ENCODE data around the gene SCAPER. TPM values are rescaled to one million over a fixed set of nuclear protein-coding genes. Genes with fewer than 3 reads are reported as not detected.

Gene SCAPER
- total RNA-seq, 1 experiment from 2014 or later: 8.3 TPM

DNA sequence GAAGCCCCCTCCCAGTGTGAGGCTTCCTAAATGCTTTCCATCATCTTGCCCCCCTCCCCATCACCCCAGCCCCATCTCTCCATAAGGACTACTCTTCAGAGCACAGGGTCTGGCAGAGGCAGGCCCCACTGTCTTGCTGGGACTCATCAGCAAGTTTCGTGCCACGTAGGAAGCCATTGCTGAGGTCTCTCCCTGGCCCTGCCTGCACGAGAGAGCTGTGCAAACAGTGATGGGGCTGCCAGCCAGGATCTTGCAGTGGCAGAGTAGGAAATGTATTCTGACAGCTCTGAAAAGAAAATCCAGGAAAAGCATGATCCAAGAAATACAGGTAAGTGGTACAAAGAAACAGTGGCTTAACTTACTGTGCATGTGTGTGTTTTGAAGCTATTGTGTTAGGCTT, 546.0 kb downstream of the SCAPER start:
- no peaks in the 10 kb centered on the region for H3K27me3 ChIP-seq (ENCODE audit: control insufficient read depth, insufficient read depth, low read length)
- no peak overlapping the region for H3K4me3 ChIP-seq (ENCODE audit: insufficient read depth, low read depth, low read length)
- no peak for DNase-seq
- H3K36me3 ChIP-seq (replicated peaks; ENCODE audit: control insufficient read depth, insufficient read depth, low read length): no peaks in the 10 kb centered on the region

DNA sequence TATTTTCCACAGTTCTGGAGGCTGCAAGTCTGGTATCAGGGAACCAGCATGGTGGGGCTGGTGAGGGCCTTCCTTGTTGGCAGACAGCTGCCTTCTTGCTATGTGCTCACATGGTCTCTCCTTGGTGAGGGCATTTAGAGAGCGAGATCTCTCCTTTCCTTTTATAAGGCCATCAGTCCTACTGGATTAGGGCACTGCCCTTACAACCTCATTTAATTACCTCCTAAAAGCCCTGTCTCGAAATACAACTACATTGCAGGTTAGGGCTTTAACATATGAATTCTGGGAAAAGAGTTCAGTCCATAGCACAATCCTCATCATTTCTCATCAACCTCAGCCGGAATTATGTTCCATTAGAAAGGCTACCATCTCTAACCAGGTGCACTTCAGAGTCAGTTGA, 546.7 kb downstream of the SCAPER start:
- Histone ChIP-seq H3K4me3 (ENCODE audit: insufficient read depth, low read depth, low read length) (no peak overlapping the region), H3K36me3 (replicated peaks; ENCODE audit: control insufficient read depth, insufficient read depth, low read length) (no peaks in the 10 kb centered on the region), H3K27me3 (ENCODE audit: control insufficient read depth, insufficient read depth, low read length) (no peaks in the 10 kb centered on the region)
- no peak for DNase-seq

DNA sequence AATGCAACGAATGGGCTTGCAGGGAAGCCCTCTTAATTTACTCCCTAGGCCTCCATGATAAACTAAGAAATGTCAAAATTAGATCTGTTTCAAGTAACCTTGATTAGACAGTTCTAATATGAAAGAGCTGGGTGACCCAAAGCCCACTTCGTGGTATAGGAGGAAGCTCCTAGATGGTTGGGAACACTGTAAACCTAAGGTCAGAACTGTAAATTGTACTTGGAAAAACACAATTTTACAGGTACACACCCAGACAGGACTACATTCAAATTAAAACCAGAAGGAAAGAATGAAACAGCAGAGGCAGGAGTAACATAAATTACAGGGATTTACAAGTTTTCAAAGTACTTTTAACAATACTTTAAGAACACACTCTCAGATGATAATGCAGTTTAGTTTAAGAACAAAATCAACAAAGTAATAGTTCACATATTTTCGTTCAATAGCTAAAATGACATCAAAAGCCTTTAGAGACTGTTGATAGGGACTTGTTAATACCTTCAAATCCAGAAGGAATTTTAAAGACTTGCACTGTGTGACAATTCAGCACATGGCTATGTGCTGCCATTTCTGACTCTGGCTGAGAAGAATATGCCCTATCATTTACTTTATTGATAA, 550.2 kb downstream of the SCAPER start:
- Histone ChIP-seq H3K27me3 (ENCODE audit: control insufficient read depth, insufficient read depth, low read length) (no peaks in the 10 kb centered on the region; the same call in 1 of the 2 replicates), H3K36me3 (replicated peaks; ENCODE audit: control insufficient read depth, insufficient read depth, low read length) (no peaks in the 10 kb centered on the region), H3K4me3 (ENCODE audit: insufficient read depth, low read depth, low read length) (no peak overlapping the region)
- DNase-seq: no peak

DNA sequence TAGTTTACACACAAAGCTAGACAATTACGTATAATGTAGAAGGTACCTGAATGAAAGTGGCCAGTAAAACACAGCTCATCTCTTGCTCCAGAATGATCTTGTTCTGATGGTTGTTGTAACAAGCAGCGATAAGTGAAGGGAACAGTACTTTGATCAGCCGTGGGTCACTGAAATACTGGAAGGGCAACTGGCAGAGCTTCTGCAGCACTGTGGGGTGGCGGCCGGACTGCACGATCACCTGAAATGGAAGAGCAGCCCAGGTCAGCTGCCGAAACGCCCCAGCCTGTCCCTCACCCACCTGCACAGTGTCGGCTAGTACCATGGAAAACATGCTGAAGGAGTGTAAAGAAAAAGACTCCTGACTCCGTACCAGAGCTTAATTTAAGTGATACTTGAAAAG, 551.2 kb downstream of the SCAPER start:
- Histone ChIP-seq H3K4me3 (ENCODE audit: insufficient read depth, low read depth, low read length) (no peak overlapping the region), H3K27me3 (ENCODE audit: control insufficient read depth, insufficient read depth, low read length) (peaks cover 1% of the 10 kb centered on the region), H3K36me3 (replicated peaks; ENCODE audit: control insufficient read depth, insufficient read depth, low read length) (no peaks in the 10 kb centered on the region)
- no peak for DNase-seq

DNA sequence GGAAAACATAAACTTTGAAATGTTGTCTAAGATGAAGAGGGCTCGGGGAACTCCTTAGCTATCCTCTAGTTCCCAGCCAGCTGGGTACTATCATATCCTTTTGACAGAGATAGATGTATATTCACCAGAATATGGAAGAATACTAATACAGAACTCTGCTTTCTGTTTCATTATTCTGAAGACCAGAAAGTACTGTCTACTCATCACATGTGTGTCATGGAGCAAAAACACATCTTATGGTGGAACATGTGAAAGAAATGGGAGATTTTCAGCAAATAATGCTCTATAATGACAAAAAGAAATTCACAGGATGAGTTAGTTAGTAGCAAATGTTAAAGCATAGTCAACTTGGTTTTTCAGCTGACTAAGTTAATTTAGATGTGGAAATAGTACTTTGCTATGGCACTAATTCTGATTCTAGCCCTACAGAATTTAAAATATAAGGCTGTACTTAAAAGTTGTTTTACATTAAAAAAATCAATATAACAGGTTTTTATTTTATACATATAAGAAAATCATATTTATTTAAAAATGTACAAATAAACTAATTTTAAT, 552.0 kb downstream of the SCAPER start:
- H3K27me3 ChIP-seq (ENCODE audit: control insufficient read depth, insufficient read depth, low read length): peaks cover 9% of the 10 kb centered on the region
- DNase-seq: no peak
- no peaks in the 10 kb centered on the region for H3K36me3 ChIP-seq (replicated peaks; ENCODE audit: control insufficient read depth, insufficient read depth, low read length)
- no peak overlapping the region for H3K4me3 ChIP-seq (ENCODE audit: insufficient read depth, low read depth, low read length)

DNA sequence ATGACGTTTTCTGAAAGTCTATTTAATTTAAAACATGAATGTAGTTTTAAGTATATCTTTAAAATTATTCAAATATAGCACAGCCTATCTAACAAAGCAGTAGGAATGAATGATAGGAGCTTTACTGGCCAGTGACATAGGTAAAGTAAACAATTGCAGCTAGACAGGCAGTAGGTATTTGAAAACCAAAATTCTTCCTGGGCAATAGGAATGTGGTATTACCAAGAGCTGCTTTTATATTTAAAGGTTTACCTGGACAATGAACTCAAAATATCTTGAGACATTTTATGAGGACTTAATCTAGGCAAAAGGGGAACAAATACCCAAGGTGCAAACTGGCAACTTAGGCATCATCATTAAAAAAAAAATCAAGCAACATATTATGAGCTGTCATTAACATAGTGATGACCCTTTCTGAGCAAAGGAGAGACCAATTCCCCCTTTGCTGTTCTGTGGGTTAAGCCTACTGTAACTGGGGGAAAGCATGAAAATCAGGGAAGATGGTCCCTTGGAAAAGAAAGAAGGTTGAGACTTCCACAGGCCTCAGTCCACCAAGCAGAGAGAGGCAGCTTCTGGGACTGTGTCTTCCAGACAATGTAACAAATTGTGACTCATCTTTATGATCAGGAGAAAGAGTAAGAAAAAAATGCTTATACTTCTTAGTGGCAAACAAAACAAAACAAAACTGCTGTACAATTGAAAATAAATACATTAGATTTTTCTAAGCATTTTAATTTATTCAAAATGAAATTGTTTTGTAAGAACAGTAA, 555.7 kb downstream of the SCAPER start:
- Histone ChIP-seq H3K4me3 (ENCODE audit: insufficient read depth, low read depth, low read length) (no peak overlapping the region), H3K27me3 (ENCODE audit: control insufficient read depth, insufficient read depth, low read length) (peaks cover 45% of the 10 kb centered on the region), H3K36me3 (replicated peaks; ENCODE audit: control insufficient read depth, insufficient read depth, low read length) (no peaks in the 10 kb centered on the region)
- no peak for DNase-seq

DNA sequence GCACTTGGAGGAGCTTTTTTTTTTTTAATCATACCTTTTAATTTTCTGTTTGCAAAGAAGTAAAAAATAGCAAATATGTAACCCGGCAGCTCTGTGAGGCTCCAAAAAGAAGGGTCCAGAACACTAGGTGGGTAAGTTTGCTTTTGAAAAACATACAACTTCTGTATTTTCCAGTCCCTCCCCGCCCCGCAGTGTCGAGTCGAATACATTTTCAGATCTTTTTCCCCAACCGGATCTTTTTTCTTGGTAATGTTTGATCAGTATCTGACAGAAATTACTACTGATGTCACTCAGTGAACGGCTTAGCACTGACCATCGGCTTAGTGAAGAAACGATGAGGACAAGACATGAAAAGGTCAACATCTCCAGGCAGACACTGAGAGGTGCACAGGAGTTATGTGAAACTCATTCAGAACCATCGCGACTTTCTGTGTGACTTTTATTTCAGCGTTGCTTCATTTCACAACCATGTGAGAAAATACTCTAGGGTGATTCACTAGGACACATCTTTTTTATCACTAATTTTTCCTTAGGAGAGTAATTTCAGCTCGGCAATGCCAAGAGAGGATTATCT, 557.6 kb downstream of the SCAPER start:
- Histone ChIP-seq H3K27me3 (ENCODE audit: control insufficient read depth, insufficient read depth, low read length) (peaks cover 64% of the 10 kb centered on the region), H3K36me3 (replicated peaks; ENCODE audit: control insufficient read depth, insufficient read depth, low read length) (no peaks in the 10 kb centered on the region), H3K4me3 (ENCODE audit: insufficient read depth, low read depth, low read length) (peak overlapping the region; percentile 56; the same call in 1 of the 2 replicates)
- peak; percentile 23 for DNase-seq

DNA sequence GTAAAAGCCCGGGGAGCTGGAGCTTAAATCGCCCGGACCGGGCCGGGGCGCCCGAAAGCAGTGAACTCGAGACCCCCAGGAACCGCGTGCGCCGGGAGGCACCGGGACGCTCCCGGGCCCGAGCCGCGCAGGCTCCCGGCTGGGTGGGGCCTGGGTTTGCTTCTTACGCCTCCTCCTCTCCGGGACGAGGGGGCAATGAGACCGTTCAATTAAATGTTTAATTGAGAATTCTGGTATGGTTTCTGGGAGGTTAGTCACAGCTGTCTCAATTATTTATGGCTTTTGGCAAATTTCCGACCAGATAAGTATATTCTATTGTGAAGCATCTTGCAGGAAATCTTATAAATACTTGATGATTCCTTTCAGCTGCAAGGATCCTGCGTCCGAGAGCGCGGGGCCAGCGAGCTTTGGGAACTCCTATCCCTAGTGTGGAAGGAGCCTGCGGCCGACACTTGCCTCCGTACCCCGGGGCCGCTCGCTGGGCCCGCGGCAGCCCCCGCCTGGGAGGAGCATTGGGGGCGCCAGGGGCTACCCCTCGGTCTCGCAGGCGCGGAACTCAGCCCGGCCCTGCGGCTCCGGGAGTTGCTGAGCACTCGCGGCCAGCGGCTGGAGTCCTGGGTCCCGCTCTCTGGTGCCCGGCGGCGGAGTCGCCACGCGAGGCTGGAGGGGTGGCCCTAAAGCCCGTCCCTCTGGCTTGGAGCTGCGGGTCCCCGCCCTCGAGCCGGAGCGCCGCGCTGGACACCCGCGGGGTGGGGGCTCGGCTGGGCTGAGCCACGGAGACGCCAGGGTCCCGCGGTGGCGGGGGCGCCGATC, 558.3 kb downstream of the SCAPER start:
- DNase-seq: peak; percentile 81
- H3K36me3 ChIP-seq (replicated peaks; ENCODE audit: control insufficient read depth, insufficient read depth, low read length): no peaks in the 10 kb centered on the region
- H3K27me3 ChIP-seq (ENCODE audit: control insufficient read depth, insufficient read depth, low read length): peaks cover 70% of the 10 kb centered on the region
- H3K4me3 ChIP-seq (ENCODE audit: insufficient read depth, low read depth, low read length): peak overlapping the region; percentile 56

DNA sequence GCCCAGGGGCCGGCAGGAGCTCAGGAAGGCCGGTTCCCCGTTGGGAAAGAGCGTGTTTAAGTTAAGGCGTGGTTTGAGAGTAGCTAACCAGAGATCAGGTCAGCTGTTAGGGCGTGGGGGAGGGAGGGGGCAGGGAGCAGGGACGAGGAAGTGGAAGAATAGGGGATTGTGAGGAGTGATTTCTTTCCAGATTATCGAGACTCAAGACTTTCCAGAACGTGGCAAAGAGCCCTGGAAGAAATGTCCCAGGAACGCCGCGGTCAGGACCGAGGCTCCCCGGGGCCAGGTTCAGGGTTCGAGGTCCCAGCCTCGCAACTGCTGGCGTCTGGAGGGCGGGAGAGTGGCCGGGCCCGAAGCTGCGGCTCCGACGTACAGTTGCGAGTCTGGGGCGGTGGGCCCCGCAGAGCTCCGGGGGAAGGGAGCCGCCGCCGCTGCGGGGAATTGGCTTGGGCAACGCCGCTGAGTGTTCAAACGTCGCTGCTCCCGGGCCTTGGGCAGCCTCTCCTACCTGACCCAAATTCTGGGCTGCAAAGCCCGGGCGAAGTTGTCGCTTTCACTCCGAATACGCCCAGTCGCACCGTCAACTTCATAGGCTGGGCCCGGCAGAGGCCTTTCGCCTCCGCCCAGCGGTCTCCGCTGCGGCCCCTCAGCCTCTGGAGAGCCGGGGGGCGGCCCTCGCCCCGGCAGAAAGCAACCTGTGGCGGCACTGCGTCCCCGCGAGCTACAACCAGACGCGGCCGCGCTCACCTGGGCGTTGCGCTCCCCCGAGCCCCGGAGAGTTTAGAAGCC, 559.1 kb downstream of the SCAPER start:
- Histone ChIP-seq H3K4me3 (ENCODE audit: insufficient read depth, low read depth, low read length) (peak overlapping the region; percentile 56), H3K36me3 (replicated peaks; ENCODE audit: control insufficient read depth, insufficient read depth, low read length) (no peaks in the 10 kb centered on the region), H3K27me3 (ENCODE audit: control insufficient read depth, insufficient read depth, low read length) (peaks cover 78% of the 10 kb centered on the region)
- peak; percentile 83 for DNase-seq

DNA sequence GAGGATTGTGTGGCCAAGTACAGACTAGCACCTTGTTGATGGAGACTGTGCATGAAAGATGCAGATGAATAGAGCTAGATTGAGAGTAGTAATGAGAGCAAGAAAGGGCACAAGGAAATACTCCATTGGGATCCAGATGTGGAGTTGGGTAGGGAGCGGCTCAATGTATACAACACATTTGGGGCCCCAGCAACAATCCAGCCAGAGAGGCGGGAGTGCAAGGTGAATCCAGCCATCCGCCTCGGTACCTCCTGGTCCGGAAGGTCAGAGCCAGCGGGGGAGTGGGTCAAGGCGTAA, 559.6 kb downstream of the SCAPER start:
- Histone ChIP-seq H3K4me3 (ENCODE audit: insufficient read depth, low read depth, low read length) (peak overlapping the region; percentile 56), H3K36me3 (replicated peaks; ENCODE audit: control insufficient read depth, insufficient read depth, low read length) (no peaks in the 10 kb centered on the region), H3K27me3 (ENCODE audit: control insufficient read depth, insufficient read depth, low read length) (peaks cover 84% of the 10 kb centered on the region)
- DNase-seq: no peak

DNA sequence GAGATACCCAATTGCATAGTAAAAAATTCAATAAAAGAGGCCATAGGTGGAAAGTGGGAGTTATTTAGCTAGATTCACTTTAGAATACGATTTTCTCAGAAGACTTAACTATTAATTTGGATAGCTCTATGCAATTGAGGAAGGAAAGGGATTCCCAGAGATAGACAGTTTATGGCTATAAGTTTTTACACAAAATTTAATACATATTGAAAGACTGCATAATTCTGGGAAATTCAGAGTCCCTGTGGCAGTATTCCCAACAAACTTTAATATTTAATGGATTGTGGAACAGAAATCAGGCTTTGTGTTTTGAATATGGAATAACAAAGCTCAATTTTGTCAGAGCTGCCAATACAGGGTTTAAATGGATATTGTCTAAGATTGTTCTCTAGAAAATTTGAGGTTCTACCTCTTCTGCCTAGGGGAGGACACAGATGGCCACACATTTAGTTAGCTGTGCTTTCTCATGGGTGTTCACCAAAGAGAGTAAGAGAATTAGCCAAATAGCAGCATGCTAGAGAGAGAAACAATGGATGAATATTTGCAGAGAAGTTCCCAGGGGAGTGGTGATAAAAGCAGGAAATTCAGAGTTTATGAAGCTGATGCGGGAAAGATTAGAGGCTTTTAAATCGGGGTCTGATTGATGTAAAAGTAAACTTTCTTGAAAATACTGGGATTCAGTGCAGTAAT, 560.1 kb downstream of the SCAPER start:
- no peak for DNase-seq
- Histone ChIP-seq H3K27me3 (ENCODE audit: control insufficient read depth, insufficient read depth, low read length) (peaks cover 89% of the 10 kb centered on the region), H3K4me3 (ENCODE audit: insufficient read depth, low read depth, low read length) (no peak overlapping the region), H3K36me3 (replicated peaks; ENCODE audit: control insufficient read depth, insufficient read depth, low read length) (no peaks in the 10 kb centered on the region)

DNA sequence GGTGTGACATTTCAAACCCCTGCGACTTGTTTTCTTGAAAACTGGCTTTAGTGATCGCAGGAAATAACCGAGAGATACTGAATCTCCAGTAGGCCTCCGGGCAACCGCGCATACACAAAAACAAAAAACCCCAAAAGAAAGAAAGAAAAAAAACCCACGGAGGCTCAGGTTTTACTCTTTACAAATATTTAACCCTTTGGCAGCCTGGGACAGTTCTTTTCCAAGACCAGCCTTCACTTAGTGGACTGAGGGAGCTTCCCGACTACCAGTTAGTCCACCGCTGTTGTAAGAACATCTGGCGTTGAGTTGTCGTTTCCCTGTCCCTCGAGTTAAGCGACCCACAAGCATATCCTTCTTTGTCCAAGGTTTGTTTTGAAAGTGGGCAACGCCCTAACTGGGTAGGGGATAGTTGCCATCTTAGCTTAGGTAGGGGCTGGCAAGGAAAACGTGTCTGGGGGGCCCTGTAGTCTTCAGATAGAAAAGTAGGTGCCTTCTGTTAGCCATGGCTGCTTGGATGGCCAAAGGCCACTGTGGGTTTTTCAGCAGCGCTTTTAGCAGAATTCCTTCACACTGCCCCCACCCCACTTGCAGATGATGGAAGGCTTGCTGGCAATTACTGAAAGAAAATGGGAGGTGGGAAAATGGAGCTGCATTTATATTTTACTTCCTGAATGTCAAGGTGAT, 561.7 kb downstream of the SCAPER start:
- DNase-seq: peak; percentile 30
- H3K4me3 ChIP-seq (ENCODE audit: insufficient read depth, low read depth, low read length): no peak overlapping the region
- H3K36me3 ChIP-seq (replicated peaks; ENCODE audit: control insufficient read depth, insufficient read depth, low read length): no peaks in the 10 kb centered on the region
- H3K27me3 ChIP-seq (ENCODE audit: control insufficient read depth, insufficient read depth, low read length): peaks cover 99% of the 10 kb centered on the region
